GM12891 (cell line): Measurements from ENCODE around the gene PALS2.

ENCODE experiments used
- POLR2A ChIP-seq: IDR thresholded peaks from 2 replicates; pipeline ENCODE4 v1.6.1; 2011; ENCODE audit warnings: low read depth, low read length, control low read depth
- POLR2AphosphoS5 ChIP-seq: IDR thresholded peaks from 2 replicates; pipeline ENCODE4 v1.6.1; 2011; ENCODE audit warnings: low read depth, low read length, control low read depth

- TF ChIP-seq POLR2A = no peak
- no peak for TF ChIP-seq POLR2AphosphoS5
These were observed 2.3 kb upstream of the PALS2 start for GRCh38 chr7:24570983-24571382.
